HL-60 (cell line): ENCODE measurements around the gene GRM8.

ENCODE experiments used
- GABPA ChIP-seq: IDR thresholded peaks from 2 replicates; pipeline ENCODE4 v1.6.1; 2012; ENCODE audit warnings: low read depth
- POLR2AphosphoS5 ChIP-seq: IDR thresholded peaks from 2 replicates; pipeline ENCODE4 v1.6.1; 2012; ENCODE audit warnings: low read depth
- TF ChIP-seq, protein P1 (sequence below): IDR thresholded peaks from one replicate; pipeline ENCODE4 v1.5.1; 2011; ENCODE audit warnings: low read length, control low read depth, inconsistent platforms; ENCODE audit not compliant: insufficient read depth
- TF ChIP-seq, protein P2 (sequence below): IDR thresholded peaks from 2 replicates; pipeline ENCODE4 v1.6.1; 2012; ENCODE audit warnings: low read depth; ENCODE audit not compliant: insufficient replicate concordance

DNA sequence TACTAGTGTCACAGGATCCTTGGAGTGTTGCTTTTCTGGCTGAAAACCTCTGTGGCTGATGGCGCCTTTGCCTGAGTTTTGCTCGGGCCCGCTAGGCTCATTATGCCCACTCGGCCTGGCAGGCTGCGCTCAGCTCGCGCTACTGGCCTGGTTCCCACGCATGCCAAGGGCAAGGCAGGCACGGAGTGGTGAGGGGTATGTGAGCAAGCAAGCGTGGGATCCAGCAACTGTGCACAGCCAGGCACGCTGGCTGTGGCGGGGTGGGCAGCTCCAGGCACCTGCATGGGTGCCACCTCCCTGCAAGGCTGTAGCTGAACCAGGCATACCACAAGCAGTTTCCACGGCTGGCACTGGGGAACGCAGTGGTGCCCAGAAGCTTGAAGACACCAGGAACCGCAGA is 562.6 kb downstream of the GRM8 start:
- TF ChIP-seq, protein P1, sequence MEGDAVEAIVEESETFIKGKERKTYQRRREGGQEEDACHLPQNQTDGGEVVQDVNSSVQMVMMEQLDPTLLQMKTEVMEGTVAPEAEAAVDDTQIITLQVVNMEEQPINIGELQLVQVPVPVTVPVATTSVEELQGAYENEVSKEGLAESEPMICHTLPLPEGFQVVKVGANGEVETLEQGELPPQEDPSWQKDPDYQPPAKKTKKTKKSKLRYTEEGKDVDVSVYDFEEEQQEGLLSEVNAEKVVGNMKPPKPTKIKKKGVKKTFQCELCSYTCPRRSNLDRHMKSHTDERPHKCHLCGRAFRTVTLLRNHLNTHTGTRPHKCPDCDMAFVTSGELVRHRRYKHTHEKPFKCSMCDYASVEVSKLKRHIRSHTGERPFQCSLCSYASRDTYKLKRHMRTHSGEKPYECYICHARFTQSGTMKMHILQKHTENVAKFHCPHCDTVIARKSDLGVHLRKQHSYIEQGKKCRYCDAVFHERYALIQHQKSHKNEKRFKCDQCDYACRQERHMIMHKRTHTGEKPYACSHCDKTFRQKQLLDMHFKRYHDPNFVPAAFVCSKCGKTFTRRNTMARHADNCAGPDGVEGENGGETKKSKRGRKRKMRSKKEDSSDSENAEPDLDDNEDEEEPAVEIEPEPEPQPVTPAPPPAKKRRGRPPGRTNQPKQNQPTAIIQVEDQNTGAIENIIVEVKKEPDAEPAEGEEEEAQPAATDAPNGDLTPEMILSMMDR, result no peak
- TF ChIP-seq POLR2AphosphoS5 (no peak), GABPA (no peak)
- TF ChIP-seq, protein P2, sequence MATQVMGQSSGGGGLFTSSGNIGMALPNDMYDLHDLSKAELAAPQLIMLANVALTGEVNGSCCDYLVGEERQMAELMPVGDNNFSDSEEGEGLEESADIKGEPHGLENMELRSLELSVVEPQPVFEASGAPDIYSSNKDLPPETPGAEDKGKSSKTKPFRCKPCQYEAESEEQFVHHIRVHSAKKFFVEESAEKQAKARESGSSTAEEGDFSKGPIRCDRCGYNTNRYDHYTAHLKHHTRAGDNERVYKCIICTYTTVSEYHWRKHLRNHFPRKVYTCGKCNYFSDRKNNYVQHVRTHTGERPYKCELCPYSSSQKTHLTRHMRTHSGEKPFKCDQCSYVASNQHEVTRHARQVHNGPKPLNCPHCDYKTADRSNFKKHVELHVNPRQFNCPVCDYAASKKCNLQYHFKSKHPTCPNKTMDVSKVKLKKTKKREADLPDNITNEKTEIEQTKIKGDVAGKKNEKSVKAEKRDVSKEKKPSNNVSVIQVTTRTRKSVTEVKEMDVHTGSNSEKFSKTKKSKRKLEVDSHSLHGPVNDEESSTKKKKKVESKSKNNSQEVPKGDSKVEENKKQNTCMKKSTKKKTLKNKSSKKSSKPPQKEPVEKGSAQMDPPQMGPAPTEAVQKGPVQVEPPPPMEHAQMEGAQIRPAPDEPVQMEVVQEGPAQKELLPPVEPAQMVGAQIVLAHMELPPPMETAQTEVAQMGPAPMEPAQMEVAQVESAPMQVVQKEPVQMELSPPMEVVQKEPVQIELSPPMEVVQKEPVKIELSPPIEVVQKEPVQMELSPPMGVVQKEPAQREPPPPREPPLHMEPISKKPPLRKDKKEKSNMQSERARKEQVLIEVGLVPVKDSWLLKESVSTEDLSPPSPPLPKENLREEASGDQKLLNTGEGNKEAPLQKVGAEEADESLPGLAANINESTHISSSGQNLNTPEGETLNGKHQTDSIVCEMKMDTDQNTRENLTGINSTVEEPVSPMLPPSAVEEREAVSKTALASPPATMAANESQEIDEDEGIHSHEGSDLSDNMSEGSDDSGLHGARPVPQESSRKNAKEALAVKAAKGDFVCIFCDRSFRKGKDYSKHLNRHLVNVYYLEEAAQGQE, result no peak
